Liver (tissue), 9 donors: Measurements from ENCODE around the gene IL36A. TPM values are rescaled to one million over a fixed set of nuclear protein-coding genes. Genes with fewer than 3 reads are reported as not detected.

Experiments used
- DNase-seq: peaks from one replicate; pipeline ENCODE4 v3.0.0-alpha.2; 2017; ENCODE audit warnings: low spot score
- H3K27ac ChIP-seq, 2 donors: one replicate each; pipeline ENCODE4 v1.7.0; 2013; ENCODE audit warnings: inconsistent platforms in 2 of 2, low read length in 2 of 2, control low read depth in 1 of 2, low read depth in 1 of 2, mild to moderate bottlenecking in 1 of 2
- H3K27me3 ChIP-seq, 4 donors: one replicate each; pipeline versions ENCODE4 v1.6.1 to v1.7.0; 2013; ENCODE audit warnings: low read length in 3 of 4, inconsistent platforms in 1 of 4, mild to moderate bottlenecking in 1 of 4, moderate library complexity in 1 of 4; ENCODE audit not compliant: control insufficient read depth in 4 of 4, insufficient read depth in 4 of 4
- H3K36me3 ChIP-seq, 4 donors: one replicate each; pipeline versions ENCODE4 v1.6.1 to v1.7.0; 2013; ENCODE audit warnings: low read length in 3 of 4, mild to moderate bottlenecking in 3 of 4, low read depth in 1 of 4, moderate library complexity in 1 of 4; ENCODE audit not compliant: control insufficient read depth in 4 of 4, insufficient read depth in 3 of 4
- H3K4me1 ChIP-seq, 4 donors: one replicate each; pipeline versions ENCODE4 v1.6.1 to v1.7.0; 2013; ENCODE audit warnings: low read length in 3 of 4, mild to moderate bottlenecking in 3 of 4, moderate library complexity in 1 of 4; ENCODE audit not compliant: control insufficient read depth in 4 of 4, insufficient read depth in 4 of 4
- H3K4me3 ChIP-seq, 3 donors: one replicate each; pipeline versions ENCODE4 v1.6.1 to v1.7.0; 2013; ENCODE audit warnings: low read length in 3 of 3, control low read depth in 1 of 3, low read depth in 1 of 3, mild to moderate bottlenecking in 1 of 3
- H3K9ac ChIP-seq, 2 donors: one replicate each; pipeline ENCODE4 v1.7.0; 2013; ENCODE audit warnings: low read length in 2 of 2, mild to moderate bottlenecking in 2 of 2, moderate library complexity in 2 of 2, control low read depth in 1 of 2, low read depth in 1 of 2
- H3K9me3 ChIP-seq, 4 donors: one replicate each; pipeline versions ENCODE4 v1.6.1 to v1.7.0; 2013; ENCODE audit warnings: low read length in 3 of 4; ENCODE audit not compliant: control insufficient read depth in 4 of 4
- ATF3 ChIP-seq: IDR thresholded peaks from 2 replicates; pipeline ENCODE4 v1.6.1; 2016; ENCODE audit warnings: antibody characterized with exemption
- CTCF ChIP-seq: fragments of 150-350 bp; IDR thresholded peaks from 2 replicates; pipeline ENCODE4 v1.5.1; 2017; ENCODE audit warnings: improper control_type of control experiment, low read depth, low read length; ENCODE audit not compliant: missing input control
- EGR1 ChIP-seq, 2 donors: IDR thresholded peaks; 2 replicates each; pipeline ENCODE4 v1.6.1; 2016 to 2018; ENCODE audit warnings: antibody characterized with exemption in 2 of 2, low read depth in 2 of 2
- FOXA1 ChIP-seq: IDR thresholded peaks from 2 replicates; pipeline ENCODE4 v1.6.1; 2016; ENCODE audit warnings: antibody characterized with exemption
- FOXA2 ChIP-seq: IDR thresholded peaks from 2 replicates; pipeline ENCODE4 v1.6.1; 2016; ENCODE audit warnings: antibody characterized with exemption
- GABPA ChIP-seq, 2 donors: IDR thresholded peaks in 1 of 2; conservative IDR thresholded peaks in 1 of 2; 2 replicates each; pipeline ENCODE4 v1.6.1; 2016; ENCODE audit warnings: antibody characterized with exemption in 2 of 2, mild to moderate bottlenecking in 1 of 2, moderate library complexity in 1 of 2
- HNF4G ChIP-seq: IDR thresholded peaks from 2 replicates; pipeline ENCODE4 v1.6.1; 2016; ENCODE audit warnings: antibody characterized with exemption
- JUND ChIP-seq, 2 donors: IDR thresholded peaks; 2 replicates each; pipeline ENCODE4 v1.6.1; 2016; ENCODE audit warnings: antibody characterized with exemption in 2 of 2
- MAX ChIP-seq: IDR thresholded peaks from 2 replicates; pipeline ENCODE4 v1.6.1; 2016; ENCODE audit warnings: antibody characterized with exemption
- NR2F2 ChIP-seq: IDR thresholded peaks from 2 replicates; pipeline ENCODE4 v1.6.1; 2016; ENCODE audit warnings: antibody characterized with exemption
- RAD21 ChIP-seq, 2 donors: IDR thresholded peaks; 2 replicates each; pipeline ENCODE4 v1.6.1; 2016; ENCODE audit warnings: antibody characterized with exemption in 2 of 2, mild to moderate bottlenecking in 2 of 2
- REST ChIP-seq: IDR thresholded peaks from 2 replicates; pipeline ENCODE4 v1.6.1; 2016; ENCODE audit warnings: antibody characterized with exemption, mild to moderate bottlenecking
- RXRA ChIP-seq, 2 donors: IDR thresholded peaks; 2 replicates each; pipeline ENCODE4 v1.6.1; 2017 to 2018; ENCODE audit warnings: antibody characterized with exemption in 2 of 2, mild to moderate bottlenecking in 1 of 2
- SP1 ChIP-seq: IDR thresholded peaks from 2 replicates; pipeline ENCODE4 v1.6.1; 2018; ENCODE audit warnings: antibody characterized with exemption, mild to moderate bottlenecking
- ZBTB33 ChIP-seq: IDR thresholded peaks from 2 replicates; pipeline ENCODE4 v1.6.1; 2016; ENCODE audit warnings: antibody characterized with exemption
- WGBS: extraction: QIAGEN DNeasy Blood & Tissue Kit; methylation state at CpG from one replicate; pipeline ENCODE4 v1.1.7; 2013; 5-methylcytosine and 5-hydroxymethylcytosine counted together
- polyA plus RNA-seq, 2 donors: library from polyadenylated mRNA; stranded (reverse) in 1 of 2; unstranded in 1 of 2; fragments of 200-250 nt in 1 of 2; fragments of >200 nt in 1 of 2; fragmentation: Nextera tagmentation in 1 of 2; extraction: Ambion mirVana in 1 of 2; gene quantifications; one replicate each; pipeline versions ENCODE4 v1.2.1 to v1.2.3, GENCODE V29; 2013 to 2015
- total RNA-seq, 2 donors: library from RNA; depleted of rRNA; stranded (reverse); fragments of >200 nt; gene quantifications; one replicate each; pipeline ENCODE4 v1.2.3, GENCODE V29; 2014
- donor health status: healthy.
- donor health status: healthy.
- donor health status: healthy.
- donor health status: healthy.
- donor health status: healthy.

IL36A gene
- total and polyA plus RNA-seq, 4 donors = not detected

- no peak for TF ChIP-seq CTCF
- TF ChIP-seq RAD21 (IDR thresholded peaks at IDR 0.05) = no peak
- no peak for TF ChIP-seq MAX
- no peak for TF ChIP-seq EGR1 (IDR thresholded peaks at IDR 0.05; ENCODE audit: low read depth in 2 of 2)
- TF ChIP-seq SP1 = no peak
- no peak for TF ChIP-seq FOXA2
- TF ChIP-seq NR2F2 = no peak
- no peak for TF ChIP-seq JUND (IDR thresholded peaks at IDR 0.05)
- no peak for TF ChIP-seq FOXA1
- TF ChIP-seq REST = no peak
- TF ChIP-seq GABPA (IDR thresholded peaks at IDR 0.05 in 1 of 2, conservative IDR thresholded peaks at IDR 0.05 in 1 of 2) = no peak
- TF ChIP-seq ZBTB33 = no peak
- TF ChIP-seq HNF4G = no peak
- TF ChIP-seq ATF3 = no peak
- no peak for TF ChIP-seq RXRA (IDR thresholded peaks at IDR 0.05)
- WGBS = 94% methylated on average over 38 of the region's 38 CpGs
- H3K4me1 ChIP-seq = no peaks in the 10 kb centered on the region
- H3K9me3 ChIP-seq = peaks cover 0 to 1% (median under 1%) of the 10 kb centered on the region in 4 donors
- H3K9ac ChIP-seq = no peak overlapping the region
- no peak overlapping the region for H3K4me3 ChIP-seq
- DNase-seq = no peak
- no peaks in the 10 kb centered on the region for H3K27me3 ChIP-seq
- no peaks in the 10 kb centered on the region for H3K36me3 ChIP-seq
- H3K27ac ChIP-seq = no peak overlapping the region
Measured at GRCh38 chr2:113050921-113051895, 45.9 kb downstream of the IL36A start.
